HG03378 (cell line): ENCODE measurements around the gene TMEM51.

Experiments used
- ATAC-seq: cut with Tn5 transposase; IDR thresholded peaks from one replicate; pipeline ENCODE4 v1.9.1; 2021; ENCODE audit warnings: mild to moderate bottlenecking, moderate library complexity; ENCODE audit not compliant: unreplicated experiment

The TMEM51 gene, protein sequence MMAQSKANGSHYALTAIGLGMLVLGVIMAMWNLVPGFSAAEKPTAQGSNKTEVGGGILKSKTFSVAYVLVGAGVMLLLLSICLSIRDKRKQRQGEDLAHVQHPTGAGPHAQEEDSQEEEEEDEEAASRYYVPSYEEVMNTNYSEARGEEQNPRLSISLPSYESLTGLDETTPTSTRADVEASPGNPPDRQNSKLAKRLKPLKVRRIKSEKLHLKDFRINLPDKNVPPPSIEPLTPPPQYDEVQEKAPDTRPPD

GRCh38 chr1:15153184-15153841, at the start of gene TMEM51:
Gene TMEM51 (plus strand): TSS chr1:15153747. CDS start chr1:15215088, 61,341 bp downstream.
- ATAC-seq = no peak

DNA sequence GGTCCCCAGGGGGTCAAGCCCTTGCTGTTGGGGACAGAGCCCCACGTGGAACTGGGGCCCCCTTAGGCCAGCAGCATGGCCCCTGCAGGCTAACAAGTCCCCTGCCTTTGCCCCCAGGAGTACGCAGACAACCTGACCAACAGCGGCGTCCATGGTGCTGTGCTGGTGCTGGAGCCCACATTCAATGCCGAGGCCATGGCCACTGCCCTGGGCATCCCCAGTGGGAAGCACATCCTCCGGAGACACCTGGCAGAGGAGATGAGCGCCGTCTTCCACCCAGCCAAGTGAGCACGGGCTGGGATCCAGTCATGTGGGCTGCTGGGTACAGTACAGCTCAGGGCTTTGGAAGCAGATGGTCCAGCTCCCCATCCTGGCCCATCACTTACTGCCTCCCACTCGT, 49.6 kb upstream of the TMEM51 start:
- ATAC-seq = no peak

DNA sequence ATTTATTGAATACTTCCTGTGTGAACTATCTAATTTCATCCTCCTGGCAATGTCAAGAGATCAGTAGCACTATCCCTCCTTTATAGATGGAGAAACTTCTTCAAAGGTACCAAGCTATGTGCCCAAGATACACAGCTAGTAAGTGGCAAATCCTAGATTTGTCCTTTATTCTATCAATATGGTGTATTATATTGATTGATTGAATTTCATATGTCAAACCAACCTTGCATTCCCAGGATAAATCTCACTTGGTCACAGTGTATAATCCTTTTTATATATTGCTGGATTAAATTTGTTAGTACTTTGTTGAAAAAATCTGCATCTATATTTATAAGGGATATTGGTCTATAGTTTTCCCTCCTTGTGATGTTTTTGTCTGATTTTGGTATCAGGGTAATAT, 48.8 kb upstream of the TMEM51 start:
- ATAC-seq = no peak

DNA sequence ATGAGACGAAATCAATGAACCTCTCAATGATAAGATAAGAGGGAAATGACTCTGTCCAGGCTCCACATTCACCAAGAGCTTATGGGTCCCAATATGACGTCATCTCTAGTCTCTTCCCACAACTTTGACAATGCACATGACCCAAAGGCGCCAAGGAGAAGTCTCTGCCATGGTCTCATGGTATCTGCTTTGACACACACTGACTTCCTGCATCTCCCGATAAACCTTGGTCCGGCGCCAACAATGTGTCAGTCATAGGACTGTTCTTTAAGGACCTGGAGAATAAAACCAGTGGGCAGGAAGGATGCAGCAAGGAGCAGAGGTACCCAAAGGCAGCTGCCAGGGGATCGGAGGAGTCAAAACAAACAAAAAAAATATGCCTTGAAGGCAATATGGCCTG, 46.9 kb upstream of the TMEM51 start:
- no peak for ATAC-seq

GRCh38 chr1:15107058-15107687, 46.4 kb upstream of the TMEM51 start:
- ATAC-seq = no peak

- ATAC-seq = no peak
Measured at GRCh38 chr1:15107911-15108310, 45.6 kb upstream of the TMEM51 start.

- ATAC-seq = no peak
Measured at GRCh38 chr1:15110128-15110866, 43.2 kb upstream of the TMEM51 start.

- ATAC-seq = no peak
Measured at GRCh38 chr1:15110867-15111230, 42.7 kb upstream of the TMEM51 start.

DNA sequence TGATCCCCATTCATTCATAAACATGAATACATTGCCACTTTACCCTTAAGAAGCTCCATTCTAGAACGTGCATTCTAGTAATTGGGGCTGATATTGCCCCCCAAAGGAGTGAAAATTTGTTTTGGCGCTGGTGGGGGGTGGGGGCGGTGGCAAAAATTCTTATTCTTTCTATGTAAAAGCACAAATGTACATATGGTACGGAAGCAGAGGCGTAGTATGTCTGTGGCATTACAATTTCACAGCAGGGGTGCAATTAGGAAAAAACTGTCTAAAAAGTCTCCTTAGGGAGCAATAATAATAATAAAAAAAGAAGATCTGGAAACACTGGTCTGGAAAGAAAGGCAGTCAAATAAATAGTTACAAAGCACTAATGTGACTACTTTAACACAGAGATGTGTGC, 40.4 kb upstream of the TMEM51 start:
- no peak for ATAC-seq

- no peak for ATAC-seq
Measured at GRCh38 chr1:15114884-15115283, 38.7 kb upstream of the TMEM51 start.

- ATAC-seq = no peak
Measured at GRCh38 chr1:15115542-15116330, 37.8 kb upstream of the TMEM51 start.

DNA sequence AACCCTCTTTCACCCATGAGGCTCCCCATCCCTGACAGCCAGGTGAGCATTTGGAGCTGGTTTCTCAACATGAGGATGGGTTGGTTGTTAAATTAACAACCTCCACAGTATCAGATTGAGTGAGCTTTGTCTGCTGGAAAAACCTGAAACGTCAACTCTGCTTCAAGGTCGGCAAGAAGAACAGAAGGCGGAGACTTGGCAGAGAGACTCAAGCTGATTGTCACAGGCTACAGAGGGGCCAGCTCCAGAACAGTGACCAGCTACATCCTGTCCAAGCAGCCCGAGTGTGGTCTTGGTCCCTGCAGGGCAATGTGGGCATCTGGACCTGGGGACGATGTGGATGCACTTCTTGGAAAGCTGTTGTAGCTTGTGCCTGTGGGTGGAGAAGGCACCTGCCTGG, 36.6 kb upstream of the TMEM51 start:
- no peak for ATAC-seq

- no peak for ATAC-seq
Measured at GRCh38 chr1:15117671-15118325, 35.7 kb upstream of the TMEM51 start.

DNA sequence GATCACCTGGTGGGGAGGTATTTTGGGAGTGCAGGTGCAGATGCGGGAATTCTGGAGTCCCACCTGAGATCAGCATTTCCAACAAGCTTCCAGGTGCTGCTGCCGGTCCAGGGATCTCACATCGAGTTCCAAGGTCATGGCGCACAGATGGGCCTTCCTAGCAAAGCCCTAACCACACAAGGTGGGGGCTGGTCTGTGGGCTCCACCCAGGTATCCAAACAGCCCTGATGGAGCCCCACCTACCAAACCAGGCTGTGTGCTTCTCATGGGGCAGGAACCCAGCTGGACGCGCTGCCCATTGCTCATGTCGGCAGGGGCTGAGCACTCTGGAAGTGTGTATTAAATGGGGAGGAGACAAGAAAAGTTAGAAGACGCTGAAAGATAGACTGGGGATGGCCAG, 35.0 kb upstream of the TMEM51 start:
- no peak for ATAC-seq

GRCh38 chr1:15120251-15120945, 33.1 kb upstream of the TMEM51 start:
- ATAC-seq = no peak

GRCh38 chr1:15122331-15122730, 31.2 kb upstream of the TMEM51 start:
- no peak for ATAC-seq

DNA sequence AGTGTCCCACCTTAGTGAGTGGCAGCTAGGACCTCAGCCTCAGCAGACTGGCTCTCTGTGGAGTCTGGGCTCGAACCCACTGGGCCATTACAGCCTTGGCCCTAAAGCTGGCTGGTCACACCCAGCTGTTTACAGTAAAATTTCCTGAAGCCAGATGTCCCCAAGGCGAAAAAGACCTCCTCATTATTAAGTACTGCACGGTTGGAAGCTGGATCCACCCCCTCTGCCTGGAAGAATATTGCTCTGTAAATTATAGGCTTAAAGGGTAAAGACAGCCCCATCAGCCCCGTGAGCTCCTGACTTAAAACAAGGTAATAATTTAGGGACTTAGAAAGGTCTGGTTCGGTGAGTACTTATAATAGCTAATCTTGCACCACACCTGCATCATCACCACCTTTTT, 30.3 kb upstream of the TMEM51 start:
- ATAC-seq = no peak

DNA sequence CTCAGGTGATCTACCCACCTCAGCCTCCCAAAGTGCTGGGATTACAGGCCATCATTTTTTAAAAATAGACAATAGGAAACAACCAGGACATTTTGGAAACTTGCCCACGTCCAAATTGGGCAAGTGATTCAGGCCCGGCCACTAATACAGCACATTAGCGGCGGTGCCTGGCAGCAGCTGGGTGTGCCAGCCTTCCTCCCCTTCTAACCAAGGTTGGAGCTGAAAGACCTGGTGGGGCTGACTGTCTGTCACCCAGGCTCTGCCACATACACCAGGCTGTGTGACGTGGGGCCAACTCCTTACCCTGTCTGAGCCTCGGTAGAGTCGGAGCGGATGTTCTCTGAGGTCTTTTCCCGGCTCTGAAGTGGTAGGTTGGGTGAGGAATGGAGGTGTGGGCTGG, 29.6 kb upstream of the TMEM51 start:
- ATAC-seq = no peak

- no peak for ATAC-seq
Measured at GRCh38 chr1:15124362-15125100, 29.0 kb upstream of the TMEM51 start.
